ACHN (cell line): Measurements from ENCODE around the gene CENPP.

ENCODE experiments used
- DNase-seq: peaks from one replicate; pipeline ENCODE4 v3.0.0-alpha.2; 2015
- in situ Hi-C: cut with HindIII; loops from 2 replicates; pipeline ENCODE4 v1.10.0; 2017; ENCODE audit warnings: low sequenced_read_pairs, low pct_ligation_motif_present, low pct_unique_long_range_greater_than_20kb

CENPP gene

DNA sequence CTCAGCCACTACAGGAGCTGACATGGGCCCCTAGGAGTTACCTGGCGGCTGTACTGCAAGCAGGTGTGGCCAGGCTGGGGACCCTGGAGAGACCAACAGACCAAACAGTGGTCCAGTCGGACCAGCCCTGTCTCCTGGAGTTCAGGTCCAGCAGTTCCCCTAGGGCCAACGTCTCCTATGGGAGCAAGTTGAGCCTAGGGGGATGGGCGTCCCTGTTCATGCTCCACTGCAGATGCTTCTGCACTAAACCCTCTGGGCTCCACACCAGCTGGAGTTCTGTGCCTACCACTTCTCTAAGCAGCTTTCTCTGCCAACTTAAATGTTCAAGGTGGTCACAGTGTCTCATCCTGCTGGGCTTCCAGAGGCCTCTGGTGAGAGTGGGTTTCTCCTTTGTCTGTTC, 119.1 kb downstream of the CENPP start:
- DNase-seq, result no peak
- in situ Hi-C loops, result no loop called here

- in situ Hi-C loops, result no loop called here
- no peak for DNase-seq
These were observed 120.8 kb downstream of the CENPP start for GRCh38 chr9:92446536-92446935.

GRCh38 chr9:92455217-92455616, 129.5 kb downstream of the CENPP start:
- in situ Hi-C loops, result no loop called here
- peak; percentile 10 for DNase-seq

DNA sequence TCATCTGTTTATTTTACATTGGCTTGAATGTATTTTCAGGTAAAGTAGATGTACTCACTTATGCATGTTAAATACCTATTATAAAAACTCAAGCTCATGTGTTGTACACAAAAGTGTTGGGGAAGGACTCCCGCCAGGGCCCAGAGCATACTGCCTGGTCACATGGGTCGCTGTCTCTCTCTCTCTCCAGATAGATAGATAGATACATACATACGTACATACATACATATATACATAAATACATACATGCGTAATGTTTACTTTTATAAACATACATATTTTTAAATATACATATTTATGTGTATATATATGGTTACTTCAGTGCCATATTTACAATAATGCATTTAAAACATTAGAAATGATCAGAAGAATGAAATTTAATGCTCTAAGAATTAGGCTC, 131.8 kb downstream of the CENPP start:
- no peak for DNase-seq
- in situ Hi-C loops, result no loop called here

DNA sequence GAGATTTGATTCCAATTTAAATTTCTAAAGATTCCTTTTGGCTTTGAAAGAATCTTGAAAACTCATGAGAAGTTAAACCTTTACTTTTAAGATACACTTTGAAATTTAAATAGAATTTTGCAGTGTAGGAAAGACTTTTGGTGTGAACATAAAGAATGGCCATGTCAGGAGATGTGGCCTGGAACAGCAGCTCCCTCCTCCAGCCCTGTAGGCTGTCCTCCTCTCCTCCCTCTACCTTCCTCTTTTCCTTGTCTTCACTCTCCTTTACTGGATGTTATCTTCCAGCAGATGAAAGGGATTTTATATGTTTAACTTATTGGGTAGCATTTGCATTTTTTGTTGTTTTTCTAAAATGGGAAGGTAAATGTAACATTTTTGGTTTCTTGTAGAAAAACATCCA, 137.6 kb downstream of the CENPP start:
- DNase-seq, result no peak
- in situ Hi-C loops, result no loop called here

DNA sequence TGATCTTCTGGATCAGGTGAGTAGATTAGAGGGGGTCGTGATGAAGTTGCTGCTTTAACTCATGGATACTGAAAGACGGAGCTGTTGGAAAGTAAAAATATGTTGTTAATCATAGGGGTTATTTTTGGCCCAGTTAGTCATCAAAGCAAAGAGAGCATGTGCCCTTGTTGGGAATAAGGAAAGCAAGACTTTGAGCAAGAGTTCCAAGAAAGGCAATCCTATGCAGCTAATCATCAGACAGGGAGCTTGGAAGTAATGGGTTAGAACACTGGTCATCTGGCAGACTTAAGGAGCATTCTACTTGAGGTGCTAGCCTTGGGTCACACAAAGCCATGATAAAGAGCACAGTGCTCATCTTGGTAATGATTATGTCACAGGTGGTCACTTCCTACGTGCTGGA, 138.2 kb downstream of the CENPP start:
- in situ Hi-C loops, result no loop called here
- no peak for DNase-seq

GRCh38 chr9:92467041-92467440, 141.3 kb downstream of the CENPP start:
- in situ Hi-C loops, result no loop called here
- no peak for DNase-seq

DNA sequence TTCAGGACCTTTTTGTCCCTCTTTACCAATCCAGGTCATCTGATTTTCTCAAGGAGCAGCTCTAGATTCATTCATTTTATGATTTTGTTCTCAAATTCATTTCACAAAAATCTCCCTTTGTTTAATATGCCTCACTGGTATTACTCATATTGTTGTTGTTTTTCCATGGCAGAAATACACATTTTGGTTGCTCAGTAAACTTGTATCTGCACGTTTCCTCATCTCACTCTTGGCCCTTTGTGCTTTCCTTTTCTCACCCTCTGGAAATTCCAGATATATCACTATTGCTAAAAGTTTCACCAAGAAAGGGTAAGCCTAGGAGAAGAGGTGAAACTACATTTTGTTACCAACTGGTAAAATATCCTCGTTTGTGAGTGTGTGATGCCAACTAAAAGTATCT, 141.8 kb downstream of the CENPP start:
- in situ Hi-C loops, result no loop called here
- no peak for DNase-seq

- in situ Hi-C loops, result no loop called here
- DNase-seq, result no peak
These were observed 142.5 kb downstream of the CENPP start for GRCh38 chr9:92468206-92468605.

GRCh38 chr9:92474587-92474986, 148.8 kb downstream of the CENPP start:
- in situ Hi-C loops, result no loop called here
- DNase-seq, result no peak

DNA sequence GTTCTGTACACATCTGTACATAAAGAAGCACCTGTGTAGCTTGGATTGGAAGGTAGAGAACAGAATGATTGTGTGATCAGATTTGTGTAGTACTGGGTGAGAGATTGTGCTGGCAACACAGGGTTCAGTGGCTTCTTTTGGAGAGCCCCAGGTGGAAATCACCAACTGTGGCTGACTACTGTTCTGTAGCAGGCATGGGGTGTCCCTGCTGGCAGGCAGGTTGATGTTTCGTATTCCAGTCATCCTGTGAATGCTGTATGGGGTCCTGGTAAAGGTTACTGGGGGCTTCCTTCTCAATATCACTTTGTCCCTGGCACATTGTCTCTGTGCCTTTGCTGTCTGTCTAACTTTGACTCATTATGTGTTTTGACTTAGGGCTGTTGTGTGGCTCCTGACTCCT, 151.2 kb downstream of the CENPP start:
- in situ Hi-C loops, result no loop called here
- DNase-seq, result no peak

DNA sequence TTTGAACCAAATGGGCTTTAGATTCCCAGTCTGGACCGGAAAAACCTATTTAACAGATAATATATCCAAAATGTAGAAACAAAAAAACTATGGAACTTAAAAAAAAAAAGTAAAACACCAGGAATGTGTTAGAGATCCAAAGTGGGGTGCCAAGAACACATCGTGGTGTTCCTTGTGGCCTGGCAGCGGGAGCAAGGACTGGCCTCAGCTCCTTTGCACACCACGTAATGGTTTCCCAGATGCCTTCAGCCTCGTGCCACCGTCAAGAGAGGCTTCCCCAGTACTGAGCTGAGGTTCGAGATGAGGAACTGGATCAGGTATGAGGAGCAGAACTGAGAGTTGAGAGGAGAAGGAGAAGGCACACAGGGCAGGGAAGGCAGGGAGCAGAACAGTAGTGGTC, 153.0 kb downstream of the CENPP start:
- DNase-seq, result no peak
- in situ Hi-C loops, result no loop called here

DNA sequence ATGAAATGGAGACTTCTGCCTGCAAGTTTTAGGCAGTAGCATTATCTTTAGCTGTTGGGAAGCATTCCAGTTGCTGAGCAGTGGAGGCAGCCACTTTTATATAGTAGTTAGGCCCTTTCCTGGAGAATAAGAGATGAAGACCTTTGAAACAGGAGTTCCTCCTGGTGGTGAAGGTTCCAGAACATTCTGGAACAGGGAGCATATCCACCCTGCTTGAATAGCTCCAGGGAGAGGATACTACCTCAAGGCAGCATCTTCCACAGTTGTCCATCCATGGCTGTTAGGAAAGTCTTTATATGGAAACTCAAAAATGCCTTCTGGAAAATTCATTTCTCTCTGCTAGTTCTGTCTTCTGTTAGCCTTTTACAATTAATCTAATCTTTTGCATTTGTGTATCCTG, 153.6 kb downstream of the CENPP start:
- in situ Hi-C loops, result no loop called here

DNA sequence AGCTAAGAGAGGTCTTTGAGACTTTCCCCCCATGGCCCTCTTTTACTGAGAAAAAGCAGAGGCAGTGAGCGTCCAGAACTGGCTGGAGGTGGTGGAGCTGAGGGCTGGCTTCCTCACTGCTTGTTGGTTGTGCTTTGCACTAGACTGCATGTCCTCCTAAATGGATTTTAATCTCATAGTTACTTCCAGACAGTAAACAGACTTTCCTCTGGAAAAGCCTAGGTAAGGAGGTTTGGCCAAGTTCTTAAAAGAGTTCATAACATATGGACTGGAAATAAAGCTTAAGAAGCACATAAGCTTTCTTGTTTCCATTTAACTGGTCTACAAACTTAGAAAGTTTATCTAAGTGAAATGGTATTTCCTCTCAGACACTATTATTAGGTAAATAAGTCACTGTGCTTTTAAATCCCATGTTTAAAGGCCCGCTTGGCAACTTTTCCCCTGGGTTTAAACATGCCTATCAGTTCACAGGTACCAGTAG, 154.6 kb downstream of the CENPP start:
- in situ Hi-C loops, result no loop called here
- no peak for DNase-seq

More for the DNA sequence above, 153.6 kb downstream of the CENPP start:
- DNase-seq, result no peak

GRCh38 chr9:92480986-92481633, 155.4 kb downstream of the CENPP start:
- no peak for DNase-seq
- in situ Hi-C loops, result no loop called here

DNA sequence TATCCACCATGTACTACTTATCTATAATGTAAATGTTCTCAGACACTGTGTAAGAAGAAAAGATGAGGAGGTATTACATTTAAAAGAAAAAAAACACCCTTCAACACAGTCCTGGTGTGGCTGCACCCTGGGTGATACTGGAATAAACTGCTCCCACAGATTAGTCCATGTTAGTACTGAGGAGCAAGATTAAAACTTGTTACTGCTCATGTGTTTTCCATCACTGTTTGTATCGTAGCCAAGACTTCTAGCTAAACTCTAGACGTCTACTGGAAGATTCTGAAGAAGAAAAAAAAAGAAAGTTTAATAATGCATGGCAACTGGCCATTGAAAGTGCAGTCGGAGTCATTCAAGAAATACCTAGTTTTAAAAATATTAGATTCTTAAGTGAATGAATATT, 156.6 kb downstream of the CENPP start, which contains the start of gene ASPN:
Gene ASPN (minus strand): TSS at position 178 of the 400 bp plus-strand sequence.
- in situ Hi-C loops, result no loop called here
- no peak for DNase-seq

DNA sequence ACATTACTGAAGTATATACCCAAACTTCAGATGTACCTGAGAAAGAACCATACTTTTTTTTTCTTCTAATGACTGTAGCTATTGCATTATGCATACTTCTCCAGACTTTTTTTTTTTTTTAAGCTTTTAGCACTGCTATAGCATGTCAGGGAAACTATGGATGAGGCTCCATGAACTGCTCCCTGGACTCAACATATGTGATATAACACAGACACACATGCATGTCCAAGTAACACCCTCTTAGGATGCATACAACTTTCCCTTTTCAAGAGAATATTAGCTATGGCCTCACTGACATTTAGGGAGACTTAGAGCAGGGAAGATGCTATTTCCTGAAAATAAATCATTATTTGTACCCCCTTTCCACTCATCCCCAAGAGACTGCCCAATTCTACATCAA, 157.1 kb downstream of the CENPP start:
- in situ Hi-C loops, result no loop called here

GRCh38 chr9:92483627-92484545, 158.1 kb downstream of the CENPP start:
- DNase-seq, result no peak
- in situ Hi-C loops, result no loop called here

More for the DNA sequence above, 157.1 kb downstream of the CENPP start:
- no peak for DNase-seq

GRCh38 chr9:92484563-92484962, 158.8 kb downstream of the CENPP start:
- DNase-seq, result no peak
- in situ Hi-C loops, result no loop called here

DNA sequence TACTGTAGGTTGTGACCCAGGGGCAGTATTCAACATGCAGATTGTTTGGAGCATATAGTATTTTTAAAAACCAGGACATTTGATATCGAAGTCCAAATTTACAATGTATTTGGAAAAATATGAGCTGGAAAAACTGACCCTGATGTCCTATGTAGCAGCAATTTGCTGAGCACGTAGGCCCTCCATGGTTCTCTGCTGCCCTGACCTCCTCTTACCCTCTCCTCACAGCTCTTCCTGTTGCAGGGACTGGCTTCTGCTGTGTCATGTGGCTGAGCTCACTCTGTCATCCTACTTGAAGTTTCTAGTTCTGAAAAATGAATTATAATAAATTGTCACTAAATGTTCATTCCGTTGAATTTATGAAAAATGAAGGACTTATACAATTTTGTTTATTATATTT, 160.6 kb downstream of the CENPP start:
- DNase-seq, result no peak
- in situ Hi-C loops, result no loop called here
